Measurements from ENCODE around the gene NR2C1. TPM values are rescaled to one million over a fixed set of nuclear protein-coding genes. Genes with fewer than 3 reads are reported as not detected.

The NR2C1 gene
- total RNA-seq, 1 experiment from 2014 or later: 33.7 TPM

- TF ChIP-seq CEBPB (IDR thresholded peaks at IDR 0.05; ENCODE audit: low read depth) (peak; percentile 92), ZNF274 (IDR thresholded peaks at IDR 0.05; ENCODE audit: low read depth, low read length) (no peak), POLR2A (IDR thresholded peaks at IDR 0.05; ENCODE audit: borderline replicate concordance, extremely low read depth, insufficient read depth, insufficient read length) (no peak), EZH2 (IDR thresholded peaks at IDR 0.05) (no peak), EGR1 (IDR thresholded peaks at IDR 0.05; ENCODE audit: low read depth) (no peak), CBX3 (IDR thresholded peaks at IDR 0.05; ENCODE audit: low read depth) (peak; percentile 86), FOSL1 (IDR thresholded peaks at IDR 0.05; ENCODE audit: low read depth) (peak; percentile 97), YY1 (IDR thresholded peaks at IDR 0.05; ENCODE audit: extremely low read depth, insufficient replicate concordance, low read depth, low read length) (peak; percentile 12), EZH2phosphoT487 (IDR thresholded peaks at IDR 0.05; ENCODE audit: borderline replicate concordance) (no peak), POLR2AphosphoS5 (IDR thresholded peaks at IDR 0.05; ENCODE audit: low read depth, low read length) (peak; percentile 60), ELF1 (IDR thresholded peaks at IDR 0.05; ENCODE audit: borderline replicate concordance, low read depth) (peak; percentile 55; the same call in 1 of the 2 replicates), ATF3 (IDR thresholded peaks at IDR 0.05) (no peak; the same call in 1 of the 2 replicates), SIN3A (IDR thresholded peaks at IDR 0.05; ENCODE audit: low read depth) (peak; percentile 89), TCF7L2 (IDR thresholded peaks at IDR 0.05; ENCODE audit: borderline replicate concordance, extremely low read depth, insufficient read depth, insufficient read length) (peak; percentile 89), JUND (IDR thresholded peaks at IDR 0.05) (peak; percentile 96), SP1 (IDR thresholded peaks at IDR 0.05; ENCODE audit: low read depth) (peak; percentile 95)
- TF ChIP-seq, protein P1, sequence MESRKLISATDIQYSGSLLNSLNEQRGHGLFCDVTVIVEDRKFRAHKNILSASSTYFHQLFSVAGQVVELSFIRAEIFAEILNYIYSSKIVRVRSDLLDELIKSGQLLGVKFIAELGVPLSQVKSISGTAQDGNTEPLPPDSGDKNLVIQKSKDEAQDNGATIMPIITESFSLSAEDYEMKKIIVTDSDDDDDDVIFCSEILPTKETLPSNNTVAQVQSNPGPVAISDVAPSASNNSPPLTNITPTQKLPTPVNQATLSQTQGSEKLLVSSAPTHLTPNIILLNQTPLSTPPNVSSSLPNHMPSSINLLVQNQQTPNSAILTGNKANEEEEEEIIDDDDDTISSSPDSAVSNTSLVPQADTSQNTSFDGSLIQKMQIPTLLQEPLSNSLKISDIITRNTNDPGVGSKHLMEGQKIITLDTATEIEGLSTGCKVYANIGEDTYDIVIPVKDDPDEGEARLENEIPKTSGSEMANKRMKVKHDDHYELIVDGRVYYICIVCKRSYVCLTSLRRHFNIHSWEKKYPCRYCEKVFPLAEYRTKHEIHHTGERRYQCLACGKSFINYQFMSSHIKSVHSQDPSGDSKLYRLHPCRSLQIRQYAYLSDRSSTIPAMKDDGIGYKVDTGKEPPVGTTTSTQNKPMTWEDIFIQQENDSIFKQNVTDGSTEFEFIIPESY (IDR thresholded peaks at IDR 0.05; ENCODE audit: extremely low read depth, insufficient replicate concordance, low read length): peak; percentile 46
Observed at GRCh38 chr12:95102916-95103671, 29.7 kb upstream of the NR2C1 start (continued).
